Smooth muscle cell of the coronary artery (primary cell): ENCODE data around the gene CENPS. TPM values are rescaled to one million over a fixed set of nuclear protein-coding genes. Genes with fewer than 3 reads are reported as not detected.

Experiments used
- total RNA-seq: library from RNA; depleted of rRNA; stranded (reverse); fragments of >200 nt; gene quantifications from 2 replicates; pipeline ENCODE4 v1.2.3, GENCODE V29; 2014; ENCODE audit warnings: low replicate concordance

CENPS gene
- 7.5 and 7.9 TPM in 2 replicates for total RNA-seq

GRCh38 chr1:10430216-10431069 is at the start of gene CENPS:
CENPS (plus strand) TSS chr1:10430433; CDS start chr1:10430518, 85 bp downstream.

GRCh38 chr1:10398734-10399443 is 31.3 kb upstream of the CENPS start, which contains the start of gene PGD:
PGD (plus strand) TSS chr1:10399064; CDS start chr1:10399118, 54 bp downstream.

GRCh38 chr1:10449751-10450150 is 19.5 kb downstream of the CENPS start, which contains the start of gene CORT:
CORT (plus strand) TSS chr1:10450031; CDS start chr1:10450224, 193 bp downstream.

GRCh38 chr1:10472220-10473144 is 42.2 kb downstream of the CENPS start, which contains the start of gene DFFA:
DFFA (minus strand) TSS chr1:10472529; CDS start chr1:10472458, 71 bp downstream.

GRCh38 chr1:10474613-10475507 is 44.6 kb downstream of the CENPS start, which contains the start of gene PEX14:
PEX14 (plus strand) TSS chr1:10474950; CDS start chr1:10474967, 17 bp downstream.

Other genes with a start within 250 kb of the CENPS start
- gene KIF1B, start 219.9 kb upstream of the CENPS start, total RNA-seq, result 19.4 and 20.7 TPM in 2 replicates
- gene PGD, start 31.4 kb upstream of the CENPS start, total RNA-seq, result 61.6 and 114 TPM in 2 replicates
- gene CORT, start 19.6 kb downstream of the CENPS start, total RNA-seq, result 0.08 TPM in 1 of 2 replicates, not detected in the other
- 40.3 and 45.9 TPM in 2 replicates for gene DFFA, start 42.1 kb downstream of the CENPS start, total RNA-seq
- 9.4 and 13.6 TPM in 2 replicates for gene PEX14, start 44.5 kb downstream of the CENPS start, total RNA-seq